Small intestine (tissue), 7 donors: ENCODE data around the gene TECPR2. TPM values are rescaled to one million over a fixed set of nuclear protein-coding genes. Genes with fewer than 3 reads are reported as not detected.

Experiments
- DNase-seq, 2 donors: peaks; one replicate each; pipeline versions ENCODE4 v3.0.0 to v3.0.0-alpha.2; 2013
- FAIRE-seq: peaks from 2 replicates; lab custom pipeline; 2012; peaks lifted over from hg19 to GRCh38; lab: Jason Lieb, UNC
- H3K27ac ChIP-seq, 3 donors: one replicate each; pipeline ENCODE4 v1.5.1; 2013; ENCODE audit warnings: low read length in 2 of 3, mild to moderate bottlenecking in 2 of 3, control low read depth in 1 of 3, inconsistent platforms in 1 of 3, low read depth in 1 of 3, moderate library complexity in 1 of 3
- H3K27me3 ChIP-seq, 3 donors: one replicate each; pipeline ENCODE4 v1.6.1; 2013; ENCODE audit warnings: low read length in 3 of 3, inconsistent platforms in 1 of 3; ENCODE audit not compliant: control insufficient read depth in 3 of 3, insufficient read depth in 3 of 3
- H3K36me3 ChIP-seq, 3 donors: one replicate each; pipeline ENCODE4 v1.6.1; 2013; ENCODE audit warnings: low read length in 3 of 3, inconsistent platforms in 1 of 3, low read depth in 1 of 3, mild to moderate bottlenecking in 1 of 3, moderate library complexity in 1 of 3; ENCODE audit not compliant: control insufficient read depth in 3 of 3, insufficient read depth in 2 of 3
- H3K4me1 ChIP-seq, 3 donors: one replicate each; pipeline ENCODE4 v1.6.1; 2013; ENCODE audit warnings: low read length in 2 of 3, inconsistent platforms in 1 of 3, low read depth in 1 of 3, mild to moderate bottlenecking in 1 of 3, moderate library complexity in 1 of 3; ENCODE audit not compliant: control insufficient read depth in 3 of 3, insufficient read depth in 2 of 3
- H3K4me3 ChIP-seq, 3 donors: one replicate each; pipeline ENCODE4 v1.5.1; 2013; ENCODE audit warnings: low read length in 3 of 3, control low read depth in 1 of 3, inconsistent platforms in 1 of 3, low read depth in 1 of 3, mild to moderate bottlenecking in 1 of 3, moderate library complexity in 1 of 3
- H3K9me3 ChIP-seq, 2 donors: one replicate each; pipeline ENCODE4 v1.6.1; 2013; ENCODE audit warnings: low read depth in 1 of 2, low read length in 1 of 2; ENCODE audit not compliant: control insufficient read depth in 2 of 2, insufficient read depth in 1 of 2
- WGBS, 3 donors: extraction: QIAGEN DNeasy Blood & Tissue Kit; methylation state at CpG; one replicate each; pipeline ENCODE4 v1.1.7; 2013; 5-methylcytosine and 5-hydroxymethylcytosine counted together
- polyA plus RNA-seq, 4 donors: library from polyadenylated mRNA; stranded (reverse) in 3 of 4; unstranded in 1 of 4; fragments of 200-250 nt in 3 of 4; fragments of 120-200 nt in 1 of 4; gene quantifications; one replicate each; pipeline versions ENCODE4 v1.2.1 to v1.2.3, GENCODE V29; 2013
- donor health status: healthy with polysubstance abuse.
- donor health status: control.
- donor health status: control.
- donor health status: Bipolar disorder and iron deficiency.
- donor health status: healthy.

The TECPR2 gene
- polyA plus RNA-seq, 4 donors = 3.2 to 10.6 (median 7.6) TPM

- Histone ChIP-seq H3K4me1 (no peaks in the 10 kb centered on the region), H3K4me3 (no peak overlapping the region), H3K9me3 (peaks cover 0 to 11% of the 10 kb centered on the region in 2 donors), H3K27ac (no peak overlapping the region), H3K36me3 (peaks cover 0 to 32% (median 0%) of the 10 kb centered on the region in 3 donors), H3K27me3 (no peaks in the 10 kb centered on the region)
- FAIRE-seq (no peak), DNase-seq (no peak)
- 82 to 93% (median 85%) methylated on average over 7 of the region's 7 CpGs for WGBS, 3 donors
These were observed 124.5 kb downstream of the TECPR2 start for GRCh38 chr14:102487204-102487577.

- Histone ChIP-seq H3K27ac (no peak overlapping the region), H3K4me1 (no peaks in the 10 kb centered on the region), H3K9me3 (no peaks in the 10 kb centered on the region), H3K27me3 (no peaks in the 10 kb centered on the region), H3K4me3 (no peak overlapping the region), H3K36me3 (peaks cover 0 to 33% (median 0%) of the 10 kb centered on the region in 3 donors)
- WGBS, 3 donors = 90 to 95% (median 92%) methylated on average over 18 of the region's 18 CpGs
- DNase-seq = no peak
- FAIRE-seq = no peak
These were observed 127.7 kb downstream of the TECPR2 start for GRCh38 chr14:102490456-102490855.

- H3K27ac ChIP-seq = no peak overlapping the region
- 57 to 75% (median 66%) methylated on average over 3 of the region's 3 CpGs for WGBS, 3 donors
- H3K27me3 ChIP-seq = no peaks in the 10 kb centered on the region
- FAIRE-seq (no peak), DNase-seq (no peak)
- peaks cover 0 to 36% (median 0%) of the 10 kb centered on the region in 3 donors for H3K36me3 ChIP-seq
- H3K9me3 ChIP-seq = no peaks in the 10 kb centered on the region
- no peak overlapping the region for H3K4me3 ChIP-seq
- H3K4me1 ChIP-seq = no peaks in the 10 kb centered on the region
These were observed 128.6 kb downstream of the TECPR2 start for GRCh38 chr14:102491366-102491765.

GRCh38 chr14:102491786-102492530, 129.2 kb downstream of the TECPR2 start:
- no peak overlapping the region for H3K27ac ChIP-seq
- no peaks in the 10 kb centered on the region for H3K4me1 ChIP-seq
- DNase-seq = no peak
- 86 to 92% (median 89%) methylated on average over 7 of the region's 7 CpGs for WGBS, 3 donors
- H3K9me3 ChIP-seq = no peaks in the 10 kb centered on the region
- H3K36me3 ChIP-seq = peaks cover 0 to 36% (median 0%) of the 10 kb centered on the region in 3 donors
- FAIRE-seq = no peak
- H3K27me3 ChIP-seq = no peaks in the 10 kb centered on the region
- no peak overlapping the region for H3K4me3 ChIP-seq

GRCh38 chr14:102492531-102492910, 129.8 kb downstream of the TECPR2 start:
- Histone ChIP-seq H3K4me3 (no peak overlapping the region), H3K27ac (no peak overlapping the region), H3K27me3 (no peaks in the 10 kb centered on the region), H3K9me3 (no peaks in the 10 kb centered on the region), H3K4me1 (peaks cover 0 to under 1% (median 0%) of the 10 kb centered on the region in 3 donors), H3K36me3 (peaks cover 0 to 40% (median 0%) of the 10 kb centered on the region in 3 donors)
- DNase-seq = no peak
- no peak for FAIRE-seq
- WGBS, 3 donors = 90 to 93% (median 91%) methylated on average over 17 of the region's 17 CpGs

GRCh38 chr14:102493096-102493495, 130.4 kb downstream of the TECPR2 start:
- DNase-seq = no peak
- 93 to 94% (median 93%) methylated on average over 15 of the region's 15 CpGs for whole genome bisulfite sequencing, 3 donors
- H3K27me3 ChIP-seq = no peaks in the 10 kb centered on the region
- no peaks in the 10 kb centered on the region for H3K9me3 ChIP-seq
- no peak for FAIRE-seq
- peaks cover 0 to 6% (median 2%) of the 10 kb centered on the region in 3 donors for H3K4me1 ChIP-seq
- H3K36me3 ChIP-seq = peaks cover 0 to 46% (median 2%) of the 10 kb centered on the region in 3 donors
- no peak overlapping the region for H3K27ac ChIP-seq
- no peak overlapping the region for H3K4me3 ChIP-seq

- Histone ChIP-seq H3K4me3 (no peak overlapping the region), H3K4me1 (peaks cover 0 to 7% (median 2%) of the 10 kb centered on the region in 3 donors), H3K27ac (no peak overlapping the region), H3K27me3 (no peaks in the 10 kb centered on the region), H3K9me3 (no peaks in the 10 kb centered on the region), H3K36me3 (peaks cover 0 to 51% (median 5%) of the 10 kb centered on the region in 3 donors)
- no peak for FAIRE-seq
- no peak for DNase-seq
- 95 to 98% (median 97%) methylated on average over 15 of the region's 15 CpGs for WGBS, 3 donors
These were observed 130.8 kb downstream of the TECPR2 start for GRCh38 chr14:102493585-102493984.

- H3K9me3 ChIP-seq = no peaks in the 10 kb centered on the region
- H3K27ac ChIP-seq = no peak overlapping the region
- no peak overlapping the region for H3K4me3 ChIP-seq
- H3K27me3 ChIP-seq = no peaks in the 10 kb centered on the region
- peaks cover under 1 to 7% (median 2%) of the 10 kb centered on the region in 3 donors for H3K4me1 ChIP-seq
- WGBS, 3 donors = 95 to 96% (median 95%) methylated on average over 26 of the region's 26 CpGs
- H3K36me3 ChIP-seq = peaks cover 0 to 65% (median 5%) of the 10 kb centered on the region in 3 donors
- FAIRE-seq = no peak
- DNase-seq = no peak
These were observed 133.0 kb downstream of the TECPR2 start for GRCh38 chr14:102495491-102496330.
